HUES64 (cell line): Measurements from ENCODE around the gene CLSTN1. TPM values are rescaled to one million over a fixed set of nuclear protein-coding genes. Genes with fewer than 3 reads are reported as not detected.

Experiments used
- H3K27ac ChIP-seq: 2 replicates; pipeline ENCODE4 v1.7.0; 2013; ENCODE audit warnings: low read depth, low read length, inconsistent platforms
- H3K27me3 ChIP-seq: 2 replicates; pipeline ENCODE4 v1.6.1; 2013; ENCODE audit warnings: mild to moderate bottlenecking, low read length; ENCODE audit not compliant: insufficient read depth
- H3K36me3 ChIP-seq: 2 replicates; pipeline ENCODE4 v1.6.1; 2013; ENCODE audit warnings: mild to moderate bottlenecking, low read length; ENCODE audit not compliant: insufficient read depth
- H3K4me1 ChIP-seq: 2 replicates; pipeline ENCODE4 v1.6.1; 2013; ENCODE audit warnings: mild to moderate bottlenecking, low read length, moderate library complexity; ENCODE audit not compliant: insufficient read depth
- H3K4me3 ChIP-seq: 2 replicates; pipeline ENCODE4 v1.5.1; 2013; ENCODE audit warnings: mild to moderate bottlenecking, low read length, moderate library complexity
- H3K9ac ChIP-seq: 2 replicates; pipeline ENCODE4 v1.6.1; 2013; ENCODE audit warnings: mild to moderate bottlenecking, low read depth, low read length
- H3K9me3 ChIP-seq: 2 replicates; pipeline ENCODE4 v1.6.1; 2013; ENCODE audit warnings: low read depth, low read length; ENCODE audit not compliant: insufficient read depth
- WGBS: fragments of 150-250, 120-280 bp; methylation state at CpG from one replicate; pipeline ENCODE4 v1.1.7; 2013; ENCODE audit warnings: missing lambda C conversion rate; 5-methylcytosine and 5-hydroxymethylcytosine counted together
- polyA plus RNA-seq, 2 experiments: library from polyadenylated mRNA; stranded (reverse); fragments of 50-300 nt; gene quantifications; one replicate each; pipeline ENCODE4 v1.2.3, GENCODE V29; 2013

Gene CLSTN1
- polyA plus RNA-seq (2013, experiment 1 of 2), result 49.3 TPM
- 62.1 TPM for polyA plus RNA-seq (2013, experiment 2 of 2)

- WGBS, result under 1% methylated on average over 93 of the region's 93 CpGs
- Histone ChIP-seq H3K4me3 (peak within 1 kb of the TSS; percentile 97), H3K27ac (peak within 1 kb of the TSS; percentile 77; the same call in 1 of the 2 replicates)
Observed at GRCh38 chr1:9823943-9824701, at the start of gene CLSTN1. CLSTN1 (minus strand) TSS chr1:9823965; CDS start chr1:9823733, 232 bp downstream.

DNA sequence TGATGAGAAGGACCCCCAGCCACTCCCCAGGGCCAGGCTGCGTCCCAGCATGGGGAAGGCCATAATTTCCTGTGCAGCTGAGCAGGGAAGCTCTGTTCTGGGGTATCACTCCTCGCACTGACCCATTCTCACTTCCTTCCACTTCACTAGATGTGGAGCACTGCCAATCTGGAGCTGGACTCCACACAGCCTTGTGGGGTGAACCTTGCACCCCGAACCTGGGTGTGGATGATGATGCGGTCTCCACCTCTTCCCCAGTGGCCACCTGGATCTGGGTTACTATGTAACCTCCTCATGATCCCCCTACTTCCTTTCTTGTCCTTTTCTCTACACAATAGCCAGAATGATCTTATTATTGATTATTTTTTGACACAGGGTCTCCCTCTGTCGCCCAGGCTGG, 49.6 kb upstream of the CLSTN1 start:
- H3K9me3 ChIP-seq, result no peaks in the 10 kb centered on the region
- H3K4me1 ChIP-seq, result peaks cover 8% of the 10 kb centered on the region; the same call in 1 of the 2 replicates
- H3K27me3 ChIP-seq, result no peaks in the 10 kb centered on the region
- no peaks in the 10 kb centered on the region; the same call in 1 of the 2 replicates for H3K36me3 ChIP-seq
- no peak overlapping the region for H3K9ac ChIP-seq
- H3K27ac ChIP-seq, result no peak overlapping the region
- H3K4me3 ChIP-seq, result no peak overlapping the region
- 92% methylated on average over 5 of the region's 5 CpGs for WGBS

More at GRCh38 chr1:9823943-9824701, at the start of gene CLSTN1:
- no peaks in the 10 kb centered on the region for H3K36me3 ChIP-seq
- peak within 1 kb of the TSS; percentile 82 for H3K9ac ChIP-seq
- H3K4me1 ChIP-seq, result peaks cover 37% of the 10 kb centered on the region
- no peaks in the 10 kb centered on the region for H3K9me3 ChIP-seq
- peaks cover 20% of the 10 kb centered on the region for H3K27me3 ChIP-seq

DNA sequence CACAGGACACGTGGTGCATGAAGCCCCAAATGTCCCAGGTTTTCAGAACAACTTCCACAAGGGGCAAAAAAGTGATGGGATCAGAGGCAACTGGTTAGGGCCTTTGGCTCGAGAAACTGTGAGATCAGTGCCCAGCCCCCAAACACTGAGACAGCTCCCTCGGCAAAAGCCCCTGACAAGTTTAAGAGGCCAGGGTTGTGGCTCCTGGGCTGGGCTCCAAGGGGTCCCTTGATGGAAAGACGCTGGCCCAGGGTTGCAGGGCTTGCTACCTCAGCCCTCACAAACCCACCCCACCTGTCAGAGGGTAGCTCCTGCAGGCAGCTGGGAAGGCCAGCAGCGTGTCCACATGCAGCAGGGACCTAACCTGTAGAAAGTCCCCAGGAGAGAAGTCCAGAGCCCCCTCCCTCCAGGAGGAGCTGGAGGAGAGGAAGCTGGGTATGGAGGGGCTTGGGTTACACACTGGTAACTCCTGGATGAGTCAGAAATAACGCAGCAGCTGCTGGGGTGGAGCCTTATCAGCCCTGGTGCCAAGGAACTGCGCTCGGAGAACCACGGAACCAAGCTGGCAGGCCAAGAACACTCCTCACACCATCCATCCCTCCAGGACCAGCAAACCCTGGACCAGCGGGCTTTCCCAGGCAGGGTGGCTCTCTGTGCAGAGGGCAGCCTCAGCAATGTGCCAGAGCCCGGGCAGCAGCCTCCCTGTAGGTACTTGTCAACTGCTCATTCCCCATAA, 48.8 kb upstream of the CLSTN1 start:
- 84% methylated on average over 11 of the region's 11 CpGs for WGBS
- Histone ChIP-seq H3K9me3 (no peaks in the 10 kb centered on the region), H3K9ac (peak overlapping the region; percentile 14; the same call in 1 of the 2 replicates), H3K36me3 (no peaks in the 10 kb centered on the region; the same call in 1 of the 2 replicates), H3K27ac (no peak overlapping the region), H3K27me3 (no peaks in the 10 kb centered on the region), H3K4me3 (no peak overlapping the region), H3K4me1 (peaks cover 8% of the 10 kb centered on the region; the same call in 1 of the 2 replicates)

GRCh38 chr1:9871707-9872425, 48.1 kb upstream of the CLSTN1 start:
- no peak overlapping the region for H3K27ac ChIP-seq
- H3K4me1 ChIP-seq, result peaks cover 8% of the 10 kb centered on the region; the same call in 1 of the 2 replicates

DNA sequence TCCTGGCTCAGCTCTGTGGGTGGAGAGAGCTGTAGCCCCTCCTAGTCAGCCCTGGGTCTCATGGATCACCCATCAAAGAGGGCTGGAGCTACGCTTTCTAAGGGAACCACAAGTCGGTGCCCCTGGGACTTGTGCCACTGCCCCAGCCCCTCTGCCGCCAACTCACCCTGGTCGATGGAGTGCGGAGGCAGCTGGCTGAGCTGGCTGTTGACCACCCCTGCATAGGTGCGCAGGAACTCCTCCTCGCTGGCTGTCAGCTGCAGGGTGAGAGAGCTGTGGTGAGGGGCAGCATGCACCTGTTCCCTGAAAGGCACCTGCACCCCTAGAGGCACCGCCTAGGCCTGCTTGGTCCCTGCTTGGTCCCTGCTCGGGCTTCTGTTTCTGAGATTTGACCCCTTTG, 47.3 kb upstream of the CLSTN1 start:
- no peak overlapping the region for H3K9ac ChIP-seq

More at GRCh38 chr1:9871707-9872425, 48.1 kb upstream of the CLSTN1 start:
- Histone ChIP-seq H3K27me3 (no peaks in the 10 kb centered on the region), H3K36me3 (no peaks in the 10 kb centered on the region; the same call in 1 of the 2 replicates), H3K9ac (0 out of 2 replicates have a peak overlapping the region, but pooled peaks have one; percentile 14), H3K9me3 (no peaks in the 10 kb centered on the region), H3K4me3 (no peak overlapping the region)
- WGBS, result 73% methylated on average over 20 of the region's 20 CpGs

GRCh38 chr1:9870572-9870971, 46.8 kb upstream of the CLSTN1 start:
- no peak overlapping the region for H3K27ac ChIP-seq

More for the DNA sequence above, 47.3 kb upstream of the CLSTN1 start:
- no peaks in the 10 kb centered on the region for H3K27me3 ChIP-seq
- peaks cover 8% of the 10 kb centered on the region; the same call in 1 of the 2 replicates for H3K4me1 ChIP-seq
- H3K27ac ChIP-seq, result no peak overlapping the region
- H3K4me3 ChIP-seq, result no peak overlapping the region
- 91% methylated on average over 9 of the region's 9 CpGs for WGBS
- no peaks in the 10 kb centered on the region; the same call in 1 of the 2 replicates for H3K36me3 ChIP-seq
- no peaks in the 10 kb centered on the region for H3K9me3 ChIP-seq

GRCh38 chr1:9869831-9870251, 46.1 kb upstream of the CLSTN1 start:
- 89% methylated on average over 13 of the region's 13 CpGs for WGBS

More at GRCh38 chr1:9870572-9870971, 46.8 kb upstream of the CLSTN1 start:
- no peaks in the 10 kb centered on the region; the same call in 1 of the 2 replicates for H3K36me3 ChIP-seq
- no peaks in the 10 kb centered on the region for H3K9me3 ChIP-seq
- no peaks in the 10 kb centered on the region for H3K27me3 ChIP-seq
- no peak overlapping the region for H3K4me3 ChIP-seq
- H3K4me1 ChIP-seq, result peaks cover 6% of the 10 kb centered on the region; the same call in 1 of the 2 replicates
- WGBS, result 96% methylated on average over 4 of the region's 4 CpGs
- no peak overlapping the region for H3K9ac ChIP-seq

DNA sequence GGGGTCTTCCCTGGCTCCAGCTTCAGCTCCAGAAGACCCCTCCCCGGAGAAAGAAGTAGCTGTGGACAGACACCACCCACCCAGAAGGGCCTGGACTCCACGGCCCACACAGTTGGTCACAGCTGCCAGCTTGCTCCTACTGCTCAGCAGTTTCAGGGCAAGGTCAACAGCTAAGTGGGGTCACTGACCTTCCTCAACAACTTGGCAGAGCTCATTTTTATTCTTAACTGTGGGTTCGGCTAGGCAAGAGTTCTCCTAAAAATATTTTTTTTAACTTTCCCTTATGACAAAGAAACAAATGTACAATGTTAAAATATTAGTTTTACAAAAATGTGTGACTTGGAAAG, 44.5 kb upstream of the CLSTN1 start:
- H3K4me3 ChIP-seq, result no peak overlapping the region
- H3K27me3 ChIP-seq, result no peaks in the 10 kb centered on the region
- H3K9ac ChIP-seq, result no peak overlapping the region
- WGBS, result 92% methylated on average over 3 of the region's 3 CpGs
- no peaks in the 10 kb centered on the region for H3K9me3 ChIP-seq
- no peaks in the 10 kb centered on the region for H3K4me1 ChIP-seq
- H3K36me3 ChIP-seq, result no peaks in the 10 kb centered on the region; the same call in 1 of the 2 replicates
- no peak overlapping the region for H3K27ac ChIP-seq

More at GRCh38 chr1:9869831-9870251, 46.1 kb upstream of the CLSTN1 start:
- Histone ChIP-seq H3K4me3 (no peak overlapping the region), H3K9ac (no peak overlapping the region), H3K4me1 (no peaks in the 10 kb centered on the region), H3K9me3 (no peaks in the 10 kb centered on the region), H3K36me3 (no peaks in the 10 kb centered on the region; the same call in 1 of the 2 replicates), H3K27me3 (no peaks in the 10 kb centered on the region), H3K27ac (no peak overlapping the region)

GRCh38 chr1:9867408-9868243, 43.9 kb upstream of the CLSTN1 start:
- H3K9me3 ChIP-seq, result no peaks in the 10 kb centered on the region
- no peaks in the 10 kb centered on the region for H3K4me1 ChIP-seq
- H3K9ac ChIP-seq, result no peak overlapping the region
- no peak overlapping the region for H3K4me3 ChIP-seq
- H3K27me3 ChIP-seq, result no peaks in the 10 kb centered on the region
- H3K27ac ChIP-seq, result no peak overlapping the region
- no peaks in the 10 kb centered on the region; the same call in 1 of the 2 replicates for H3K36me3 ChIP-seq
- 54% methylated on average over 14 of the region's 15 CpGs for WGBS

GRCh38 chr1:9866836-9867235, 43.1 kb upstream of the CLSTN1 start:
- H3K9ac ChIP-seq, result no peak overlapping the region
- no peak overlapping the region for H3K4me3 ChIP-seq
- no peak overlapping the region for H3K27ac ChIP-seq
- H3K9me3 ChIP-seq, result no peaks in the 10 kb centered on the region
- no peaks in the 10 kb centered on the region for H3K27me3 ChIP-seq
- WGBS, result 90% methylated on average over 6 of the region's 6 CpGs
- H3K4me1 ChIP-seq, result no peaks in the 10 kb centered on the region
- H3K36me3 ChIP-seq, result no peaks in the 10 kb centered on the region; the same call in 1 of the 2 replicates
